Stimulated activated CD8-positive, alpha-beta memory T cell treated with anti-CD3 and anti-CD28 coated beads, Interleukin-2, amount 100 ng/mL, for 1 hour (primary cell): ENCODE results near the gene PRR5.
"Not testable (repeated sequence)": the region's sequence is repeated elsewhere in the genome, so short reads cannot be mapped to it uniquely, and the experiment has no call there.

Experiments used
- DNase-seq, 2 donors: peaks; one replicate each; pipeline ENCODE4 v3.0.0-alpha.2; 2020; ENCODE audit warnings: low read depth in 2 of 2

PRR5 gene

DNA sequence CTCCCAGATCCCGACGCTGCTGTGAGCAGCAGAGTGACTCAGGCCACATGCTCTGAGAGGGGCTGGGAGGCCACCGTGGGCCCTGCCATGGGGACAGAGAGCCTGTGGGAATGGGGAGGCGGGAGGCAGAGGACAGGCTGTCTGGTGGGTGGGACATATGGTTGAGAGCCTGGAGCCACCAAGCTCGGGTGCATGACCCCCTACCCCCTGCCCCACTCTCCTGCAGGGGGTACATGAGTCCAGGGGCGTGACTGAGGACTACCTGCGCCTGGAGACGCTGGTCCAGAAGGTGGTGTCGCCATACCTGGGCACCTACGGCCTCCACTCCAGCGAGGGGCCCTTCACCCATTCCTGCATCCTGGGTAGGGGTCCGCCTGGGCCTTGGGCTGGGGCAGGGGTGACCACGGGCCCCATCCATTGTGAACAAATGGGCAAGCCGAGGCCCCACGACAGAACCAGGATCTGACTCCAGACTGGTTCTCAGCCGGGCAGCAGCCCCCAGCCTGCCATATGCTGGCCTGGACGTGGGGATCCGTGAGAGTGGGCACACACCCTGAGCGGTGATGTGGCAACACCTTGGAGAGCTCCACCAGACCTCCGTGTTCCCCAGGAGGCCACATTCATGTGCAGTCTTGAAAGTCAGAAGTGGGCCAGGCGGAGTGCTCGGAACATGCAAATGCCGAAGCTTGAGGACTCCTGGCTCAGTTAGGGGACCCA is 33.0 kb downstream of the PRR5 start:
- DNase-seq, result no peak

DNA sequence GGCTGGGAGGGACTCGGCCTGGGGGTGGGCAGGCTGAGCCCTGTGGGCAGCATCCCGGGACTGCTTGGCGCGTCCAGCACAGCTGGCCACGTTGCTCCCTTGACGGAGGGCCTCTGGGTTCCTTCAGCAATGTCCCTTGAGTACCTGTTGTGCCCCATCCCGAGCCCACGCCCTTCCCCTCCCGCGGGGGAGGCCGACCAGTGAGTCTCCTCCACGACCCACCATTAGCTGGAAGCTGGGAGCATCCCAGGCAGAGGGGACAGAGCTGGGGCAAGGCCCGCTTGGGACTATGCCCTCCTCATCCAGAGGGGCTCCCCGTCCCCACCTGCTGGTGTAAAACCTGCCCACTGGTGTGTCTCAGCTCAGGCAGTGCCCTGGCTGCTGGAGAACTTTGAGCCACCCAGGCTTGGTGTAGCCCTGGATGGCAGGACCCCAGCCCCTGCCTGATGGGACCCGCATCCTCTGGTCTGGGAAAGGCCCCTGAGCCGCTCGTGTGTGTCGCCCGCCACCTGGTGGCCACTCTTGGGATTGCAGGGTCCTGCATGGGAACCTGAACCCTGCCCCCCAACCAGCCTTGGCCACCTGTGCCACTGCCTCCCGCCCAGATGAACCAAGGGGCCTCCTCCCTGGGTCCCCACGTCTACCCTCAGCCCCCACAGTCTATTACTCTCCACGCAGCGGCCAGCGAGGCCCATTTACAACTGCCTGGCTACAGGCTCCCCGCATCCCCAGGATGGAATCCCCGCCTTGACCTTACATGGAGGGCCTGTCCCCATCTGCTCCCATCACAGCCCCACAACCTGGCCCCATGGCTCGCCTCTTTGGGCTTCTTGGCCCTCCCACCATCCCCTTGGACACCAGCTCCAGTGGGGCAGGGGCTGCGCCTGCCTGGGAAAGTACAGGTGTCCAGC is 33.8 kb downstream of the PRR5 start:
- DNase-seq, result peak; percentile 72 to 77

DNA sequence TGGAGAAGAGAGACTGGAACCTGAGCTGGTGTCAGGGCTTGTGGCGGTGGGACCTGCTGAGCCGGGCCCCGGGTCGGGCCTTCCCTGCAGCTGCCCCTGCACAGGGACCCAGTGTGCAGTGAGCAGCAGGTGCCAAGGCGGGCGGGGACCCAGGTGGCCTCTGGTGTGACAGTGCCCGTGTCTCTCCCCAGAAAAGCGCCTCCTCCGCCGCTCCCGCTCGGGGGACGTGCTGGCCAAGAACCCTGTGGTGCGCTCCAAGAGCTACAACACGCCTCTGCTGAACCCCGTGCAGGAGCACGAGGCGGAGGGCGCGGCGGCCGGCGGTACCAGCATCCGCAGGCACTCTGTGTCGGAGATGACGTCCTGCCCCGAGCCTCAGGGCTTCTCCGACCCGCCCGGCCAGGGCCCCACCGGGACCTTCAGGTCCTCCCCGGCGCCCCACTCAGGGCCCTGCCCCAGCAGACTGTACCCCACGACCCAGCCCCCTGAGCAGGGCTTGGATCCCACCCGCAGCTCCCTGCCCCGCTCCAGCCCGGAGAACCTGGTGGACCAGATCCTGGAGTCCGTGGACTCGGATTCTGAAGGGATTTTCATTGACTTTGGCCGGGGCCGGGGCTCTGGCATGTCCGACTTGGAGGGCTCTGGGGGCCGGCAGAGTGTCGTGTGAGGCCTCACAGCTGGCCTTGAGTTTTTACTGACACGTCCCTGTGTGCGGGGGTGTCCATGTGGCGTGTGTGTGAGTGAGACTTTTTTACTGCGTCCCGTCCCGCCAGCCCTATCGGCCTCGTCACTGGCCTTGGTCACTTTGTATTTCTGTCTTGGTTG is 34.8 kb downstream of the PRR5 start:
- no peak for DNase-seq

GRCh38 chr22:44737406-44738346 is 35.7 kb downstream of the PRR5 start:
- no peak for DNase-seq

GRCh38 chr22:44738347-44738715 is 36.3 kb downstream of the PRR5 start:
- no peak for DNase-seq

DNA sequence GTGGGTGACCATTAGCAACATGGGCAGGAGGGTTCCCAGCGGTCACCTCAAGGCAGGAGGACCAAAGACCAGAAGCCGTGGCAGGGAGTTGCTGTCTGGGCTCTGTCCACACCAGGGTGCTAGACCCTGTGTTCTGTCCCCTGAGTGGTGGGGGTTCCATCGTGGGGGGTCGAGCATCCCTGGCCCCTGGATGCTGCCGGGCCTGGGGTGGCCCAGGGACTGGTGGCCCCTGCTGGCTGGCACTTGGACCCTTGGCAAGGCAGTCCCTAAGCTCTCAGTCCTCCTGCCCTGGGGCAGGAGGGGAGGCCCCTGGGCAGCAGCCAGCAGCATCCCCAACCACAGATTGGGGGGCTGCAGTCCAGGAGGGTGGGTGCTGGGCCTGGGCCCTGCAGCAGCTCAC is 37.0 kb downstream of the PRR5 start:
- DNase-seq, result no peak

DNA sequence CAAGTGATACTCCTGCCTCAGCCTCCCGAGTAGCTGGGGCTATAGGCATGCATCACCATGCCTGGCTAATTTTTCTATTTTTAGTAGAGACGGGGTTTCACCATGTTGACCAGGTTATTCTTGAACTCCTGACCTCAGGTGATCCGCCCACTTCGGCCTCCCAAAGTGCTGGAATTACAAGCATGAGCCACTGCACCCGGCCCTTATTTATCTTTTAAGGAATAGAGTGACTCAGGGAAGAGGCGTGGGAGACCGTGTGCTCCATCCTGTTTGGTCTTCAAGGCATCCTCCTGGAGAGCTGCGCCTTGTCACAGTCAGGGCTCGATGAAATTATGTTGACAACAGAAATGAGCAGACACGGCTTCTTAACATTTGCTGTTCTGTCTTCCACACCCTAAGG is 37.7 kb downstream of the PRR5 start:
- not testable (repeated sequence) for DNase-seq

- no peak for DNase-seq
Measured at GRCh38 chr22:44740307-44740706, 38.3 kb downstream of the PRR5 start.

- no peak for DNase-seq
Measured at GRCh38 chr22:44741929-44742328, 39.9 kb downstream of the PRR5 start.

- no peak for DNase-seq
Measured at GRCh38 chr22:44743247-44743646, 41.2 kb downstream of the PRR5 start.

DNA sequence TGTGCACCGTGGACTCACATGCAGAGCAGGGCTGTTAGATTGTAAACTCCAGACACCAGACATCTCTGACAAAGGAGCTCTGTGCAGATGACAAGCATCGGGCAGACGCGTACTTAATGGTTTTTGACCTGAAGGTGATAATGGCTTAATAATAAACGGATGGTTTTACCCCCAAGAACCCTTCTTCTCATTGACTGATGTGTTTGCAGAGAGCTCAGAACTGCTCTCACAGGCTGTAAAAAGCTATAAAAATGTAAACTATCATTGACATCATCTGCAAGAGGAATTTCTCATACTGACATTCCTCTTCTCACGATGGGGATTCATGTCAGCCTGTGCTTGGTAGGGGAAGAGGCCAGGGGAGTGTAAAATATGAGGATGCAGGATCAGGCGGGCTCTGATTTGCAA is 41.8 kb downstream of the PRR5 start:
- DNase-seq, result no peak

DNA sequence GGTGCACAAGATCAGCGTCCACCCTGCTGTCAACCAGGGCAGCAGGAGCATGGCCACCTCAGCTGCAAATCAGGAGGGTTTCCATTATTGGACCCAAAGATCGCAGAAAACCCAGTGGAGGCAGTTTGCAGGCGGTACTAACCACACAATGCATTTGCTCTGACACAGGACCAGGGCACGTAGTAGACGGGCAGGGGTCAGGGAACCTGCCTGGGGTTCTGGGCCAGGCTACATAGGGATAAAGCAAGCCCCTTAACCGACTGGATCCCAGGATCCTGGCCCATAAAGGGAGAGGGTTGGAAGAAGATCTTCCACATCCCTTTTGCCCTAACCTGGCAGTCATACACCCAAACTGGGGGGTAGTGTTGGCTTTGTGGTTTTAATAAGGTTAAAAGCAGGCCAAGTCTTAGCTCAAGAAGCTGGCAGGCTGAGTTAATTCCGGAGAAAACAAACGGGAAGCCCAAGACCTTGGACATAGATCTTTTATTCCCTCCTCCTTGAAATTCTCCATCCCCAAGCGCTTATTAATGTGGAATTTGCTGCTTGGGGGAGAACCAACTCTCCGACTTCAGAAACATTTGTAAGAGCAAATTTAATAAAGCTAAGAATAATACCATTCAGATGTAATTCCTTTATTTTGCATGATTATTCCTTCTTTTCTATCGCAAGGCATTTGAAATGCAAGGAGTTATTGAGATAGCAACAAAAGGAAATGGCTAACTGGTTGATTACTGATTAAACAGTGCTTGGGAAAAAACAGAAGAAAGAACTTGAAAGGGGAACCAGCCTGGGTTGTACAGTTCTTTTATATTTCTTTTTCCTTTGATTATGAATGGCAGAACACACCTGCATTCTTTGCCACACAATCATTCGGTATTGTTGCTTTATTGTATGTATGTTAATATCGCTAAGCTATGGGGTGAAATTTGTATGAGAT is 44.1 kb downstream of the PRR5 start:
- no peak for DNase-seq

DNA sequence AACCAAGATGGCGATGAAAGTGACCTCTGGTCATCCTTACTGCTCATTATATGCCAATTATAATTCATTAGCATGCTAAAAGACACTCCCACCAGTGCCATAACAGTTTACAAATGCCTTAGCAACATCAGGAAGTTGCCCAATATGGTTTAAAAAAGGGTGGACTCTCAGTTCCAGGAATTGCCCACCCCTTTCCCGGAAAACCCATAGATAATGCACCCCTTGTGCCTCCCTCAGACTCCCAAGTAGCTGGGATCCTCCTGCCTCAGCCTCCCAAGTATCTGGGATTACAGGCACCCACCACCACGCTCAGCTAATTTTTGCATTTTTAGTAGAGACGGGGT is 45.8 kb downstream of the PRR5 start:
- not testable (repeated sequence) for DNase-seq

DNA sequence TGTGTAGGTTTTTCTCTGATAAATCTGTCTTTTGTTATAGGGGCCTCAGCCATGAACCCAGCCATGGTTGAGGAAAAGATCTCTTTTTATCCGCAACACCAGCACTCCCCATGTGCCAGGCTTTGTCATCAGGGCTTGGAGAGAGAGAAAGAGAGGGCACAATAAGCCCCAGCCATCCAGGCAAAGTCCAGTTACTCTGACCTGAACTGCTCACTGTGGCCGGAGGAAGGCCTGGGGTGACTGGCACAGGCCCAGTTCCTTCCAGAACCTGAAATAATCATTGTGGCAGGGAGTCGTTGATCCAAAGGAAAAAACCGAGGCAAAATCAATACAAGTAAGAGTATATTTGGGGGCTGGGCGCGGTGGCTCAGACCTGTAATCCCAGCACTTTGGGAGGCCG is 46.5 kb downstream of the PRR5 start:
- DNase-seq, result no peak

DNA sequence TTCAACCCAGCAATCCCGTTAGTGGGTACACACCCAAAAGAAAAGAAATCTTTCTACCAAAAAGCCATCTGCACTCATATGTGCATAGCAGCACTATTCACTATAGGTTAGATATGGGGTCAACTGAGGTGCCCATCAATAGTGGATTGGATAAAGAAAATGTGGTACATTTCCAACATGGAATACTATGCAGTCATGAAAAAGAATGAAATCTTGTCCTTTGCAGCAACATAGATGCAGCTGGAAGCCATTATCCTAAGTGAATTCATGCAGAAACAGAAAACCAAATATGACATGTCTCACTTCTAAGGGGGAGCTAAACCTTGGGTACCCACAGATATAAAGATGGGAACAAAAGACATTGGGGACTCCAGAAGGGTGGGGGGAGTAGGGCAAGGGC is 48.5 kb downstream of the PRR5 start:
- DNase-seq, result no peak

DNA sequence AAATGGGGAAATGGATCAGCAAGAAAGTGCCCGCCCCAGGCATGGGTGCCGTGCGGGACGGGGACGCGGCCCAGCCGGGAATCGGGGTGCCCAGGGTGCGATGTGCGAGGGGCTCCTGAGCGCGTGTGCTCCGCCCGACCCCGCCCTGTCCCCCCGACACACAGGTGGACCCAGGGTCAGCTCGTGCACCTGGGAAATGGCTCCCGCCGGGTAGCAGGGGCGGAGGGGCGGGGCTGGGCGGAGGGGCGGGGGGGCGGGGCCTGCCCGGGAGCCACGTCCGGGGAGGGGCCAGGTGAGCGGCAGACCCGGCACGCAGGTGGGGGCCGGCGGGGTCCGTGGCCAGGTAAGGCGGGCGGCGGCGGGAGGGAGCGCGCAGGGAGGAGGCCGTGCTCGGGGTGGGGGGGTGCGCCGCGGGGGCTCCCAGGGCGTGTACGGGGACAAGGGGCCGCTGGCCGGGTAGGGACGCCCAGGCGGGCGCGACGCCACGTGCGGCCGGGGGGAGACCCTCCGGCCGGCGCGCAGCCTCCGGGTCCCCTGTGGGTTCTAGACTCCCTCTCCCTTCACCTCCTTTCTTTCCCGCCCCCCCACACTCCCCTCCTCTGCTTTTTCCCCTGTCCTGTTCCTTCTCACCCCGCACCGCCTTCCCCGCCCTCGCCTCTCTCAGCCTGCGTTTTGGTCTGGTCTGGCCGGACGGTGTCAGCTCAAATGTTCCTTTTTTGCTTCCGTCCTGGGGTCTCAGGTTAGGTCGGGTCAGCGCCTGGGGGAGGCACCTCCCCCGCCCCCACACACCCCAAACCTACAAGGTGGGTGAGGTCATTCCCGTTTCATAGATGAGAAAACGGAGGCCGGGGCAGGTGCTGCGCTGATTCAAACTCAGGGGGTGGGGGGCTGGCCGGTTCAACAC is 50.5 kb downstream of the PRR5 start, which contains the start of gene ARHGAP8:
Gene ARHGAP8, plus strand, starts transcription at position 291 of the 904 bp plus-strand sequence. CDS start 33,953 bp downstream, outside the sequence.
- DNase-seq, result no peak

GRCh38 chr22:44753189-44754042 is 51.4 kb downstream of the PRR5 start:
- no peak for DNase-seq

DNA sequence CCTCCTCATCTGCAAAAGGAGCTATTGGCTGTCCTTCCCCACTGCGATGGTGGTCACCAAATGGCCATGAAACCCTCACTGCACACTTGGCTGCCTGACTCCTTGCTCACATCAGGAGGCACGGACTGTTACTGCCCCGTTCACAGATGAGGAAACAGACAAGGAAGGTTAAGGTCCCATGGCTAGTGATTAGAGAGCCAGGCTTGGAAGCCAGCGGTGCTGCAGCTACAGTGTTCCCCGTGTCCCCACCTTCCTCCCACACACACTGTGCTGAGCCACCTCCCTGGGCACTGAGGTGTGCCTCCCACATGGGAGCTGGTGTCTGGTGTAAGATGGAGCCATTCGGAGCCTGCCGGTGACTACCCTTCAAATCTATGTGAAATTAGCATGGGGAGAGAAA is 53.0 kb downstream of the PRR5 start:
- DNase-seq, result no peak
